Measurements from ENCODE around the gene HPSE2.

DNA sequence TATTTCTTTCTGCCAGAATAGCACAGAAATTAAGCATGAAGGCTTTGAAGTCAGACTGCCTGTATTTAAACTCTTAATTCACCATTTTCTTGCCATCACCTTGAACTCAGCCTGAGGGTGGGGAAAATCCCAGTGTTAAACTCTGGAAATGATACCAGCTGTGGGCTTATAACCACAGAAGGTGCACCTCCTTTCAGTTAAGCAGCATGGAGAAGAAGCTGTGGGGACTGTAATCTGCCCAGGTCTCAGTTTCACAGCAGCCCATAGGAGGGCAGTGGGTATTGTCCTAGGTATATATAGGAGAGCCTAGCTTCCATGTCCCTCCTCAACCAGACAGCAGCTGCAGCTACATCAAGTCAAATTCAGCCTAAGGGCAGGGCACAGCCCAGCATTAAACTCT lies 241.6 kb downstream of the HPSE2 start:
- TF ChIP-seq, protein P1, sequence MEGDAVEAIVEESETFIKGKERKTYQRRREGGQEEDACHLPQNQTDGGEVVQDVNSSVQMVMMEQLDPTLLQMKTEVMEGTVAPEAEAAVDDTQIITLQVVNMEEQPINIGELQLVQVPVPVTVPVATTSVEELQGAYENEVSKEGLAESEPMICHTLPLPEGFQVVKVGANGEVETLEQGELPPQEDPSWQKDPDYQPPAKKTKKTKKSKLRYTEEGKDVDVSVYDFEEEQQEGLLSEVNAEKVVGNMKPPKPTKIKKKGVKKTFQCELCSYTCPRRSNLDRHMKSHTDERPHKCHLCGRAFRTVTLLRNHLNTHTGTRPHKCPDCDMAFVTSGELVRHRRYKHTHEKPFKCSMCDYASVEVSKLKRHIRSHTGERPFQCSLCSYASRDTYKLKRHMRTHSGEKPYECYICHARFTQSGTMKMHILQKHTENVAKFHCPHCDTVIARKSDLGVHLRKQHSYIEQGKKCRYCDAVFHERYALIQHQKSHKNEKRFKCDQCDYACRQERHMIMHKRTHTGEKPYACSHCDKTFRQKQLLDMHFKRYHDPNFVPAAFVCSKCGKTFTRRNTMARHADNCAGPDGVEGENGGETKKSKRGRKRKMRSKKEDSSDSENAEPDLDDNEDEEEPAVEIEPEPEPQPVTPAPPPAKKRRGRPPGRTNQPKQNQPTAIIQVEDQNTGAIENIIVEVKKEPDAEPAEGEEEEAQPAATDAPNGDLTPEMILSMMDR (IDR thresholded peaks at IDR 0.05): no peak
- no peak for TF ChIP-seq POLR2A (IDR thresholded peaks at IDR 0.05)
